ENCODE measurements around the gene MRPL38.
A peak's percentile ranks its signal among the peaks of the same experiment; 100 is the strongest.
"Not testable (repeated sequence)": the region's sequence is repeated elsewhere in the genome, so short reads cannot be mapped to it uniquely, and the experiment has no call there.

Gene MRPL38

GRCh38 chr17:75875182-75875939 is 29.3 kb downstream of the MRPL38 start:
- peak overlapping the region; percentile 47 to 99 for H3K9ac ChIP-seq (ENCODE audit: low read length in 2 of 2)
- H3K4me3 ChIP-seq (ENCODE audit: low read length in 2 of 2): peak overlapping the region; percentile 70 to 88
- H3K36me3 ChIP-seq (ENCODE audit: control insufficient read depth in 2 of 2, insufficient read depth in 2 of 2, low read length in 2 of 2): peaks cover 4 to 12% of the 10 kb centered on the region in 2 donors
- peak overlapping the region; percentile 93 for H3K27ac ChIP-seq (ENCODE audit: low read length)
- peaks cover 62% of the 10 kb centered on the region for H3K4me1 ChIP-seq (ENCODE audit: control insufficient read depth, insufficient read depth, low read length)
- H3K27me3 ChIP-seq (ENCODE audit: control insufficient read depth in 1 of 2, insufficient read depth in 2 of 2, low read length in 2 of 2): no peaks in the 10 kb centered on the region
- H3K9me3 ChIP-seq (ENCODE audit: control insufficient read depth in 2 of 2, low read length in 2 of 2): no peaks in the 10 kb centered on the region

GRCh38 chr17:75874323-75875181 is 30.1 kb downstream of the MRPL38 start:
- Histone ChIP-seq H3K4me1 (ENCODE audit: control insufficient read depth, insufficient read depth, low read length) (peaks cover 67% of the 10 kb centered on the region), H3K4me3 (ENCODE audit: low read length in 2 of 2) (peak overlapping the region in 1 of 2 donors; percentile 22), H3K9me3 (ENCODE audit: control insufficient read depth in 2 of 2, low read length in 2 of 2) (no peaks in the 10 kb centered on the region), H3K36me3 (ENCODE audit: control insufficient read depth in 2 of 2, insufficient read depth in 2 of 2, low read length in 2 of 2) (peaks cover 4 to 12% of the 10 kb centered on the region in 2 donors), H3K27ac (ENCODE audit: low read length) (peak overlapping the region; percentile 93), H3K9ac (ENCODE audit: low read length in 2 of 2) (peak overlapping the region in 1 of 2 donors; percentile 26), H3K27me3 (ENCODE audit: control insufficient read depth in 1 of 2, insufficient read depth in 2 of 2, low read length in 2 of 2) (no peaks in the 10 kb centered on the region)

- H3K27me3 ChIP-seq (ENCODE audit: control insufficient read depth in 1 of 2, insufficient read depth in 2 of 2, low read length in 2 of 2): no peaks in the 10 kb centered on the region
- H3K36me3 ChIP-seq (ENCODE audit: control insufficient read depth in 2 of 2, insufficient read depth in 2 of 2, low read length in 2 of 2): peaks cover 4 to 12% of the 10 kb centered on the region in 2 donors
- peak overlapping the region in 1 of 2 donors; percentile 64 for H3K9ac ChIP-seq (ENCODE audit: low read length in 2 of 2)
- H3K9me3 ChIP-seq (ENCODE audit: control insufficient read depth in 2 of 2, low read length in 2 of 2): no peaks in the 10 kb centered on the region
- peaks cover 74% of the 10 kb centered on the region for H3K4me1 ChIP-seq (ENCODE audit: control insufficient read depth, insufficient read depth, low read length)
- H3K27ac ChIP-seq (ENCODE audit: low read length): peak overlapping the region; percentile 93
- peak overlapping the region in 1 of 2 donors; percentile 52 for H3K4me3 ChIP-seq (ENCODE audit: low read length in 2 of 2)
Observed at GRCh38 chr17:75873587-75874322, 30.9 kb downstream of the MRPL38 start.

- Histone ChIP-seq H3K36me3 (ENCODE audit: control insufficient read depth in 2 of 2, insufficient read depth in 2 of 2, low read length in 2 of 2) (peaks cover 4 to 12% of the 10 kb centered on the region in 2 donors), H3K9ac (ENCODE audit: low read length in 2 of 2) (peak overlapping the region; percentile 51 to 64), H3K9me3 (ENCODE audit: control insufficient read depth in 2 of 2, low read length in 2 of 2) (no peaks in the 10 kb centered on the region), H3K4me1 (ENCODE audit: control insufficient read depth, insufficient read depth, low read length) (peaks cover 70% of the 10 kb centered on the region), H3K27ac (ENCODE audit: low read length) (peak overlapping the region; percentile 93), H3K27me3 (ENCODE audit: control insufficient read depth in 1 of 2, insufficient read depth in 2 of 2, low read length in 2 of 2) (no peaks in the 10 kb centered on the region), H3K4me3 (ENCODE audit: low read length in 2 of 2) (peak overlapping the region; percentile 49 to 55)
Observed at GRCh38 chr17:75872434-75873351, 32.0 kb downstream of the MRPL38 start.

GRCh38 chr17:75870228-75870627 is 34.5 kb downstream of the MRPL38 start:
- peak overlapping the region; percentile 64 for H3K27ac ChIP-seq (ENCODE audit: low read length)
- not testable (repeated sequence) for H3K4me3 ChIP-seq (ENCODE audit: low read length in 2 of 2); H3K9me3 ChIP-seq (ENCODE audit: control insufficient read depth in 2 of 2, low read length in 2 of 2); H3K27me3 ChIP-seq (ENCODE audit: control insufficient read depth in 1 of 2, insufficient read depth in 2 of 2, low read length in 2 of 2); H3K9ac ChIP-seq (ENCODE audit: low read length in 2 of 2)
- peaks cover 49% of the 10 kb centered on the region for H3K4me1 ChIP-seq (ENCODE audit: control insufficient read depth, insufficient read depth, low read length)
- H3K36me3 ChIP-seq (ENCODE audit: control insufficient read depth in 2 of 2, insufficient read depth in 2 of 2, low read length in 2 of 2): peaks cover 2 to 12% of the 10 kb centered on the region in 2 donors

GRCh38 chr17:75869282-75870141 is 35.2 kb downstream of the MRPL38 start:
- Histone ChIP-seq H3K9me3 (ENCODE audit: control insufficient read depth in 2 of 2, low read length in 2 of 2) (no peaks in the 10 kb centered on the region), H3K4me1 (ENCODE audit: control insufficient read depth, insufficient read depth, low read length) (peaks cover 47% of the 10 kb centered on the region), H3K4me3 (ENCODE audit: low read length in 2 of 2) (peak overlapping the region in 1 of 2 donors; percentile 57), H3K27ac (ENCODE audit: low read length) (peak overlapping the region; percentile 64), H3K27me3 (ENCODE audit: control insufficient read depth in 1 of 2, insufficient read depth in 2 of 2, low read length in 2 of 2) (no peaks in the 10 kb centered on the region), H3K9ac (ENCODE audit: low read length in 2 of 2) (no peak overlapping the region), H3K36me3 (ENCODE audit: control insufficient read depth in 2 of 2, insufficient read depth in 2 of 2, low read length in 2 of 2) (peaks cover 2 to 8% of the 10 kb centered on the region in 2 donors)

- Histone ChIP-seq H3K4me1 (ENCODE audit: control insufficient read depth, insufficient read depth, low read length) (peaks cover 44% of the 10 kb centered on the region), H3K4me3 (ENCODE audit: low read length in 2 of 2) (peak overlapping the region in 1 of 2 donors; percentile 57), H3K27ac (ENCODE audit: low read length) (peak overlapping the region; percentile 64)
- H3K9ac ChIP-seq (ENCODE audit: low read length in 2 of 2); H3K36me3 ChIP-seq (ENCODE audit: control insufficient read depth in 2 of 2, insufficient read depth in 2 of 2, low read length in 2 of 2); H3K27me3 ChIP-seq (ENCODE audit: control insufficient read depth in 1 of 2, insufficient read depth in 2 of 2, low read length in 2 of 2); H3K9me3 ChIP-seq (ENCODE audit: control insufficient read depth in 2 of 2, low read length in 2 of 2): not testable (repeated sequence)
Observed at GRCh38 chr17:75868730-75869281, 35.9 kb downstream of the MRPL38 start.

- not testable (repeated sequence) for H3K9me3 ChIP-seq (ENCODE audit: control insufficient read depth in 2 of 2, low read length in 2 of 2); H3K36me3 ChIP-seq (ENCODE audit: control insufficient read depth in 2 of 2, insufficient read depth in 2 of 2, low read length in 2 of 2); H3K4me3 ChIP-seq (ENCODE audit: low read length in 2 of 2); H3K27me3 ChIP-seq (ENCODE audit: control insufficient read depth in 1 of 2, insufficient read depth in 2 of 2, low read length in 2 of 2); H3K9ac ChIP-seq (ENCODE audit: low read length in 2 of 2)
- peak overlapping the region; percentile 71 for H3K27ac ChIP-seq (ENCODE audit: low read length)
- peaks cover 27% of the 10 kb centered on the region for H3K4me1 ChIP-seq (ENCODE audit: control insufficient read depth, insufficient read depth, low read length)
Observed at GRCh38 chr17:75865404-75866188, 39.1 kb downstream of the MRPL38 start.

Measured in stomach smooth muscle (tissue), 2 donors.